ENCODE data around the gene SBF2.

Gene SBF2

DNA sequence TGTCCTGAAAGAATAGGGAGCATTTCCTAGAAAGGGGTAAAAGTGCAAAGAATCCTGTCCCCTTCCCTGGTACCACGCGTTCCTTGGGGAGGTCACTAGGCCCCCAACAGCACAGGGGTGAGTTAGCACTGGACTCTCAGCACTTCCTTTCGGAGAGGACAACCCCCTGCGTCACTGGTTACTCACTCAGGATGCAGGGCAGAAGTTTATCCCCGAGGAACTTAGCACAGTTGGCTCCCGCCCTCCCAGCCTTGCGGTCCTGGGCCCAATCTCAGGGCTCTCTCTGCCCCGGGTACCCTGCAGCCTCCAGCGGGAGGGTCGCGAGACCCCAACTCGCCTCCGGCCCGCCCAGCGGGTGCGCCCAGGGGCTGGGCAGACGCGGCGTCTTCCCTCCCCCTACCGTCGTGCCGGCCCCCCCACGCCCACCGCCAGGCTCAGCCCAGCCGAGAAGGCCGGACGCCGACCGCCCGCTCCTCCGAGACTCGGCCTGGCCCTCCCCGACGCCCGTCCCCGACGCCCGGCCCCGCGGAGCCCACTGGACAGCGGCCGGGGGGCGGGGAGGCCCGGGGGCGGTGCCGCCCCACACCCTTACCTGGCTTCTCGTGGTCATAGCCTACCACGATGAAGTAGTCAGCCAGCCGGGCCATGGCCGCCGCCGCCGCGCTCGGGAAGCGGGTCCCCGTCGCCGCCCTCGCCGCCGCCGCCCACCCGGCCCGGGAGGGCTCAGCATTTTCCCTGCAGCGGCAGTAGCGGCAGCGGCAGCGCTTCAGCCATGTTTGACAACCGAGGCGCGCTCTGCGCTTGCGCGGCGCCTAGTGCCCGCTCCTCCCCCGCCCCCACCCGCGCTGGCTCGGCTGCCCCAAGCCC, at the start of gene SBF2:
TSS of gene SBF2 (minus strand) at position 797 of the 867 bp plus-strand sequence. CDS start at position 647, 150 bp downstream.
- in situ Hi-C loops (cut with HindIII; ENCODE audit: low pct_ligation_motif_present, low pct_unique_long_range_greater_than_20kb, low sequenced_read_pairs) = no loop called here
- DNase-seq = peak; percentile 86

DNA sequence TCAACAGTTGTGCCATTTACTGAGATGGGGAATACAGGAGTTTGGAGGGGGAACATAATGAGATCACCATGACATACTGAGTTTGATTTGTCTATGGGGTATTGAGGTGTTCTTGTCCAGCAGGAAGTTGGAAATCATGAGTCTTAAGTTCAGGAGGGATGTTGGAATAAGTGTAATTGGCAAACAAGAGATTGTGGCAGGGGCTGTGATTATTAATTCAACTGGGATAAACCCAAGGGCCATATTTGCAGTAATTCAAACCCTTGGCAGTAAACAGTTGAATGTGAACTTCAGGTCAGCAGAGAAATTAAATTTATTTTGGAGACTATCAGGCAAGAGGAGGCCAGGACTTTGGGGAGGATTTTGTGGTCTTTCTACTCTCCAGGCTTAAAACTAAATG, 44.3 kb upstream of the SBF2 start:
- no peak for DNase-seq
- in situ Hi-C loops (cut with HindIII; ENCODE audit: low pct_ligation_motif_present, low pct_unique_long_range_greater_than_20kb, low sequenced_read_pairs) = no loop called here

GRCh38 chr11:10333490-10333889, 39.5 kb upstream of the SBF2 start:
- in situ Hi-C loops (cut with HindIII; ENCODE audit: low pct_ligation_motif_present, low pct_unique_long_range_greater_than_20kb, low sequenced_read_pairs) = no loop called here
- DNase-seq = no peak

- DNase-seq = no peak
- in situ Hi-C loops (cut with HindIII; ENCODE audit: low pct_ligation_motif_present, low pct_unique_long_range_greater_than_20kb, low sequenced_read_pairs) = no loop called here
These were observed 37.7 kb upstream of the SBF2 start for GRCh38 chr11:10331548-10332289.

DNA sequence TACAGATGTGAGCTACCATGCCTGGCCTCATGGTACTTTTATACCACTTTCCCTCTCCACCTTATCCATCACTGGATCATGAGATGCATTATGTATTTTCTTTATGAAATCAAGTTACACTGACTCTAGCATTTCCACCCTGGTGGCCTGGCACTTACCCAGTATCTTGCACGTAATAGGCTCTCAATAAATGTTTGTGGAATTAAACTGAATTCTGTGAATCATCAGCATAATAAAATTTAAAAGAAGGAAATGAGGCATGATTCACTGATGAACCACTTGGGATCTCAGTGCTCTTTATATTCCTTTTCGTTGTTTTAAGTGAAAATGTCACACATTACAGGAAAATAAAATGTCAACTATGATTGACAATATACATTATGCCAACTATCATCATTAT, 35.9 kb upstream of the SBF2 start:
- in situ Hi-C loops (cut with HindIII; ENCODE audit: low pct_ligation_motif_present, low pct_unique_long_range_greater_than_20kb, low sequenced_read_pairs) = no loop called here
- no peak for DNase-seq

DNA sequence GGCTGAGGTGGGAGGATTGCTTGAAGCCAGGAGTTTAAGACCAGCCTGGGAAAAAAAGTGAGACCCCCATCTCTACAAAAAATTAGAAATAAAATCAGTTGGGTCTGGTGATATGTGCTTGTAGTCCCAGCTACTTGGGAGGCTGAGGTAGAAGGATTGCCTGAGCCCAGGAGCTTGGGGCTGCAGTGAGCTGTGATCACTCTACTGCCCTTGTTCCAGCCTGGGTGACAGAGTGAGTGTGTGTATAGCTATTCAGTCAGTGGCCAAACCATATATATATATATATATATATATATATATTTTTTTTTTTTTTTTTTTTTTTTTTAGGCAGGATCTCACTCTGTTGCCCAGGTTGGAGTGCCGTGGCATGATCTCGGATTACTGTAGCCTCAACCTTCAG, 35.3 kb upstream of the SBF2 start:
- in situ Hi-C loops (cut with HindIII; ENCODE audit: low pct_ligation_motif_present, low pct_unique_long_range_greater_than_20kb, low sequenced_read_pairs) = no loop called here
- DNase-seq = no peak

- in situ Hi-C loops (cut with HindIII; ENCODE audit: low pct_ligation_motif_present, low pct_unique_long_range_greater_than_20kb, low sequenced_read_pairs) = no loop called here
- DNase-seq = no peak
These were observed 34.5 kb upstream of the SBF2 start for GRCh38 chr11:10328314-10329098.

GRCh38 chr11:10327254-10327653, 33.2 kb upstream of the SBF2 start:
- in situ Hi-C loops (cut with HindIII; ENCODE audit: low pct_ligation_motif_present, low pct_unique_long_range_greater_than_20kb, low sequenced_read_pairs) = no loop called here
- DNase-seq = no peak

DNA sequence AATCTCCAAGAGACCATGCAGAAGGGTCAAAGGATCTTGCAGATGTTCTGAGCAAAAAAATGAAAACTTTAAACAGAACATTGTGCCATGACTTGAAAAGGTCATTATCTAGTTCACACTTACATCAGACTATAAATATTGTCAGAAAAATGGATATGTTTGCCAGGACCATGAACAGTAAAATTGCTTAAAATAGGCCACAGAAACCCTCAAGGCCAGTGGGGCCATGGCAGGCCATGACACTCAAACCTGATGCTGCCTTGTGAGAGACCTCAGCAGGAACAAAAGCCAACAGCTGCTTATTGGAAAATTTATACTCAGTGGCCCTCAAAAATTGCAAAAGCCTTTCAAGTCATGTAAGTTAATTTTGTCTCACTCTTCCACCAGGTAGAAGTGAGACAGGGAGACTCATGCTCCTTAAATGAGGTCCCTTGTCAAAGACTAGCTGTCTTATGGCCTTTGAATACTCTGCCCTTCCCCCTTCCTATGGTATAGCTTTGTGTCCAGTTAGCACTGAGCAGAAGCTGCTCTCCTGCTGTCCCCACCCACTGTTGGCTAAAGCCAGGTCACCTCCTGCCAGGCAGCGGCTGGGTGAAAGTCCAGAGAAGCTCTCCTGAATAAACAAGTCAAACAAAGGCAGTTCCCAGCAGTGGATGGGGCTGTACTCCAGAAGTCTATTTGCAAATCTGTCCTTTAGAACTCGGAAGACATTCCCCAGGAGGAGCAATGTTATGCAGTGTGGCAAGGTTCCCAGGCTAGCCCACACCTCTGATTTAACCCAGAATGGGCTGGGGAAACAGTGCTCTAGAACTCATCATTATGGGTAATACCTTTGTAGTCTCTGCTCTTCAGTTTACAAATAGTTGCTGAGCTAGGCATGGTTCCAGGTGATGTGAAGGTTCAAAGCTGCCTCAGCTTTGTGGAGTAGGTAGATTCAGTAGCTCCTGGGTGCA, 32.3 kb upstream of the SBF2 start:
- no peak for DNase-seq
- in situ Hi-C loops (cut with HindIII; ENCODE audit: low pct_ligation_motif_present, low pct_unique_long_range_greater_than_20kb, low sequenced_read_pairs) = no loop called here

DNA sequence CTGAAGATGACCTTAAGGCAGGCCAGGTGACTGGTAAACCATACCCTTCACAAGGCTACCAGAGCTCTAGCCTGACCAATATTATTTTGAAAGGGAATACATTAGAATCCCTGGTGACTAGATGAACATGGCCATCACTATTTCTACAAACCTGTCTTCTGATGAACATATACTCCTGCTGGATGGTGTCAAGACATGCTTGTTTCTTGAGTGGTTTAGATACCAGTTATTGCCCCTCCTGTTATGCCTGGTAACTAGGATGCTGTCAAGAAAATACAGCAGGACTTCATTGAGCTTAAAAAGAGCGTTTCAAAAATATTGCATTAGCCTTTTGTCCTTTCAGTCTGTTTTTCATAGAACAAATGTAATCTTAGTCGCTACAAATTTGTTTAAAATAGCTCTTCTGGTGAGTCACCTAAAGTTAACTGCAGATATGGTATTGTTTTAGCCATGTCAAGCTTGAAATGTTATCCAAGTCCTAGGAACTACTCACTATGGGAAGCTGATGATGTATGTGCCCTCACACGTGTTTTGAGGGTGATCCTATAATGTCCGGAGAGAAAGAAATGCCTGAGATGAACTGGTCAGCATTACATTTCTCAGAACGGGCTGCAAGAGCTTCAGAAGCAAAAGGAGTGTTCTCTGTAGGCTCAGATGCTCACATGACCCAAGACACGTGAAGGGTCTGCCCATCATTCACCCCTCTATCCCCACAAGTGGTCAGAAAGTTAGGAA, 31.4 kb upstream of the SBF2 start:
- DNase-seq = no peak
- in situ Hi-C loops (cut with HindIII; ENCODE audit: low pct_ligation_motif_present, low pct_unique_long_range_greater_than_20kb, low sequenced_read_pairs) = no loop called here

- no peak for DNase-seq
- in situ Hi-C loops (cut with HindIII; ENCODE audit: low pct_ligation_motif_present, low pct_unique_long_range_greater_than_20kb, low sequenced_read_pairs) = no loop called here
These were observed 30.5 kb upstream of the SBF2 start for GRCh38 chr11:10324474-10324873.

DNA sequence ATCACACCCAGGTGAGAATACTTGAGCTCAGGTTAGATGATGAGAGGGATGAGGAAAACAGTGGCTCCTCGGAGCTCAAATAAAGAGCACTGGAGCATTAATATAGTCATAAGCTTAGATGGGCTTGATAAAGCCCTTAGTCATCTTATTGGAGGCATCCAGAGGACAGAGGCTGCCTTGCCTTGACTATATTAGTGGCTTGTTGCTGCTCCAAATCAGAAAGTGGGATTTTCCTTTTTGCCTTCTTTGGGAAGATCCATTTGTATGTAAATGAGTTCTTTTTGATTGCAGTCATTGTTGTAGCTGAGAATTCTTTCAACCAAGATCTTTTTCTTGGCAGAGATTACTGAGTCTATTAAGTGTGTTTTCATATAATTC, 29.8 kb upstream of the SBF2 start:
- in situ Hi-C loops (cut with HindIII; ENCODE audit: low pct_ligation_motif_present, low pct_unique_long_range_greater_than_20kb, low sequenced_read_pairs) = no loop called here
- DNase-seq = no peak

GRCh38 chr11:10322830-10323792, 29.1 kb upstream of the SBF2 start:
- in situ Hi-C loops (cut with HindIII; ENCODE audit: low pct_ligation_motif_present, low pct_unique_long_range_greater_than_20kb, low sequenced_read_pairs) = no loop called here
- DNase-seq = peak; percentile 80

DNA sequence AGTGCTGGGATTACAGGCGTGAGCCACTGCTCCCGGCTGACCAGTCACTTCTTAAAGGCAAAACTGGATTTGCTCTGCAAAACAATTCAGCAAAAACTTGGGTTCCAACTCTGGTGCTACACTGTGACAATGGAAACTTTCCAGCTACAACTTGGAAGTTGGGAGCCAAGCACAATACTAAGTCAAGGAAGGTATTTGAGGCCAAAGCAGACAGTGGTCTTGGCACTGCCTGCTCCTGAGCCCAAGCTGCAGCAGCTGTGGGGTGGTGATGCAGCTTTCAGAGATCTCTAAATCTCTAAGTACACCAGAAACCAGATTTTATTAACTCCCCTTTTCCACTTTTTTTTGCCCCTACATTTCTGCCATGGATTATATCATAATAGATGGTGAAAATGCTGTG, 28.4 kb upstream of the SBF2 start:
- DNase-seq = no peak
- in situ Hi-C loops (cut with HindIII; ENCODE audit: low pct_ligation_motif_present, low pct_unique_long_range_greater_than_20kb, low sequenced_read_pairs) = no loop called here

GRCh38 chr11:10320736-10321465, 26.9 kb upstream of the SBF2 start:
- in situ Hi-C loops (cut with HindIII; ENCODE audit: low pct_ligation_motif_present, low pct_unique_long_range_greater_than_20kb, low sequenced_read_pairs) = no loop called here
- DNase-seq = no peak
